Activated naive CD8-positive, alpha-beta T cell treated with anti-CD3 and anti-CD28 coated beads, Interleukin-2, amount 10 ng/mL, durations not matched to agents 7 days and 5 days (primary cell): ENCODE results near the gene HOXC13. TPM values are rescaled to one million over a fixed set of nuclear protein-coding genes. Genes with fewer than 3 reads are reported as not detected.
A peak's percentile ranks its signal among the peaks of the same experiment; 100 is the strongest.

Experiments
- ATAC-seq: fragments of 150-1000 bp; cut with Tn5 transposase; one replicate; pipeline ENCODE4 v1.10.0; 2021; ENCODE audit warnings: low read depth, moderate library complexity
- POLR2A ChIA-PET: fragments of 350-600 bp; sonication (Branson Sonifier 250); formaldehyde crosslinking; loops from one replicate; lab custom pipeline; 2021; ENCODE audit warnings: antibody characterized with exemption; lab: Charles Lee
- DNase-seq: peaks from one replicate; pipeline ENCODE4 v3.0.0; 2021
- H3K27ac Mint-ChIP-seq: one replicate; pipeline ENCODE4 v1.8.0; 2022; ENCODE audit warnings: mild to moderate bottlenecking, mixed read lengths
- H3K27me3 Mint-ChIP-seq: one replicate; pipeline ENCODE4 v1.8.0; 2022; ENCODE audit warnings: mild to moderate bottlenecking, moderate library complexity, mixed read lengths
- H3K36me3 Mint-ChIP-seq: one replicate; pipeline ENCODE4 v1.8.0; 2021; ENCODE audit warnings: mild to moderate bottlenecking, mixed read lengths
- H3K4me1 Mint-ChIP-seq: one replicate; pipeline ENCODE4 v1.8.0; 2021; ENCODE audit warnings: mixed read lengths
- H3K4me3 Mint-ChIP-seq: one replicate; pipeline ENCODE4 v1.8.0; 2022; ENCODE audit warnings: mild to moderate bottlenecking, moderate library complexity, mixed read lengths
- H3K9me3 Mint-ChIP-seq: one replicate; pipeline ENCODE4 v1.8.0; 2021; ENCODE audit warnings: mixed read lengths
- total RNA-seq, 2 experiments: library from RNA; stranded (reverse); gene quantifications; one replicate each; pipeline ENCODE4 v1.2.3, GENCODE V29; 2021

The HOXC13 gene
- total RNA-seq, 2 experiments from 2014 or later, result not detected

- Mint-ChIP-seq H3K4me1 (peaks cover 2% of the 10 kb centered on the region), H3K36me3 (no peaks in the 10 kb centered on the region), H3K9me3 (no peaks in the 10 kb centered on the region), H3K27me3 (peaks cover 96% of the 10 kb centered on the region), H3K4me3 (no peak overlapping the region), H3K27ac (no peak overlapping the region)
- no peak for DNase-seq
- ATAC-seq, result no peak
- POLR2A ChIA-PET, result no interaction called here
Observed at GRCh38 chr12:53944907-53945847, 6.5 kb downstream of the HOXC13 start.

GRCh38 chr12:53947743-53948142 lies 9.1 kb downstream of the HOXC13 start:
- Mint-ChIP-seq H3K4me1 (peaks cover 2% of the 10 kb centered on the region), H3K27ac (no peak overlapping the region), H3K9me3 (no peaks in the 10 kb centered on the region), H3K36me3 (no peaks in the 10 kb centered on the region), H3K27me3 (peaks cover 100% of the 10 kb centered on the region), H3K4me3 (no peak overlapping the region)
- DNase-seq (no peak), ATAC-seq (no peak)
- POLR2A ChIA-PET, result no interaction called here

GRCh38 chr12:53948650-53949593 lies 10.3 kb downstream of the HOXC13 start:
- no peaks in the 10 kb centered on the region for H3K9me3 Mint-ChIP-seq
- peaks cover 4% of the 10 kb centered on the region for H3K4me1 Mint-ChIP-seq
- DNase-seq, result no peak
- H3K36me3 Mint-ChIP-seq, result no peaks in the 10 kb centered on the region
- H3K4me3 Mint-ChIP-seq, result no peak overlapping the region
- peaks cover 100% of the 10 kb centered on the region for H3K27me3 Mint-ChIP-seq
- no peak overlapping the region for H3K27ac Mint-ChIP-seq
- POLR2A ChIA-PET, result no interaction called here
- no peak for ATAC-seq

- peaks cover 2% of the 10 kb centered on the region for H3K4me1 Mint-ChIP-seq
- H3K9me3 Mint-ChIP-seq, result no peaks in the 10 kb centered on the region
- DNase-seq (no peak), ATAC-seq (no peak)
- peaks cover 100% of the 10 kb centered on the region for H3K27me3 Mint-ChIP-seq
- H3K4me3 Mint-ChIP-seq, result no peak overlapping the region
- H3K27ac Mint-ChIP-seq, result no peak overlapping the region
- H3K36me3 Mint-ChIP-seq, result no peaks in the 10 kb centered on the region
- POLR2A ChIA-PET, result no interaction called here
Observed at GRCh38 chr12:53949631-53950436, 11.2 kb downstream of the HOXC13 start.

GRCh38 chr12:53950437-53950773 lies 11.8 kb downstream of the HOXC13 start:
- POLR2A ChIA-PET, result no interaction called here
- Mint-ChIP-seq H3K4me1 (peaks cover 2% of the 10 kb centered on the region), H3K27ac (peak overlapping the region; percentile 25), H3K4me3 (no peak overlapping the region), H3K27me3 (peaks cover 97% of the 10 kb centered on the region), H3K36me3 (no peaks in the 10 kb centered on the region), H3K9me3 (no peaks in the 10 kb centered on the region)
- no peak for ATAC-seq
- DNase-seq, result no peak

GRCh38 chr12:53950789-53951576 lies 12.4 kb downstream of the HOXC13 start:
- peak; percentile 43 for DNase-seq
- peak overlapping the region; percentile 16 for H3K4me3 Mint-ChIP-seq
- peaks cover 4% of the 10 kb centered on the region for H3K4me1 Mint-ChIP-seq
- H3K27ac Mint-ChIP-seq, result peak overlapping the region; percentile 68
- no peaks in the 10 kb centered on the region for H3K9me3 Mint-ChIP-seq
- POLR2A ChIA-PET, result no interaction called here
- H3K27me3 Mint-ChIP-seq, result peaks cover 97% of the 10 kb centered on the region
- ATAC-seq, result no peak
- H3K36me3 Mint-ChIP-seq, result no peaks in the 10 kb centered on the region

GRCh38 chr12:53951577-53952334 lies 13.1 kb downstream of the HOXC13 start:
- Mint-ChIP-seq H3K36me3 (no peaks in the 10 kb centered on the region), H3K4me1 (peaks cover 5% of the 10 kb centered on the region), H3K4me3 (no peak overlapping the region), H3K27me3 (peaks cover 97% of the 10 kb centered on the region), H3K27ac (peak overlapping the region; percentile 68), H3K9me3 (no peaks in the 10 kb centered on the region)
- DNase-seq, result peak; percentile 49
- POLR2A ChIA-PET, result no interaction called here
- ATAC-seq, result no peak

- DNase-seq (peak; percentile 47), ATAC-seq (no peak)
- H3K4me3 Mint-ChIP-seq, result peak overlapping the region; percentile 28
- peaks cover 5% of the 10 kb centered on the region for H3K4me1 Mint-ChIP-seq
- peak overlapping the region; percentile 21 for H3K27ac Mint-ChIP-seq
- POLR2A ChIA-PET, result interaction anchor here (0.5 kb wide), 1 partner anchor 499 kb away, joined by 4 read pairs; no protein-coding TSS in a partner anchor
- H3K27me3 Mint-ChIP-seq, result peaks cover 97% of the 10 kb centered on the region
- H3K36me3 Mint-ChIP-seq, result no peaks in the 10 kb centered on the region
- H3K9me3 Mint-ChIP-seq, result no peaks in the 10 kb centered on the region
Observed at GRCh38 chr12:53952335-53952694, 13.7 kb downstream of the HOXC13 start.

GRCh38 chr12:53952871-53953734 lies 14.5 kb downstream of the HOXC13 start:
- DNase-seq (peak; percentile 47), ATAC-seq (no peak)
- Mint-ChIP-seq H3K27ac (peak overlapping the region; percentile 56), H3K4me1 (peaks cover 5% of the 10 kb centered on the region), H3K27me3 (peaks cover 97% of the 10 kb centered on the region), H3K36me3 (no peaks in the 10 kb centered on the region), H3K4me3 (no peak overlapping the region), H3K9me3 (no peaks in the 10 kb centered on the region)
- POLR2A ChIA-PET, result interaction anchor here (0.5 kb wide), 1 partner anchor 500 kb away, joined by 4 read pairs; no protein-coding TSS in a partner anchor

GRCh38 chr12:53953831-53954693 lies 15.4 kb downstream of the HOXC13 start:
- peaks cover 95% of the 10 kb centered on the region for H3K27me3 Mint-ChIP-seq
- peaks cover 5% of the 10 kb centered on the region for H3K4me1 Mint-ChIP-seq
- no peak overlapping the region for H3K4me3 Mint-ChIP-seq
- no peak for ATAC-seq
- POLR2A ChIA-PET, result no interaction called here
- peak overlapping the region; percentile 56 for H3K27ac Mint-ChIP-seq
- no peaks in the 10 kb centered on the region for H3K9me3 Mint-ChIP-seq
- no peaks in the 10 kb centered on the region for H3K36me3 Mint-ChIP-seq
- DNase-seq, result no peak
